GM21367 (cell line): ENCODE data around the gene EVC2.

ENCODE experiments used
- ATAC-seq: cut with Tn5 transposase; IDR thresholded peaks from one replicate; pipeline ENCODE4 v1.9.1; 2021; ENCODE audit not compliant: unreplicated experiment

The EVC2 gene

DNA sequence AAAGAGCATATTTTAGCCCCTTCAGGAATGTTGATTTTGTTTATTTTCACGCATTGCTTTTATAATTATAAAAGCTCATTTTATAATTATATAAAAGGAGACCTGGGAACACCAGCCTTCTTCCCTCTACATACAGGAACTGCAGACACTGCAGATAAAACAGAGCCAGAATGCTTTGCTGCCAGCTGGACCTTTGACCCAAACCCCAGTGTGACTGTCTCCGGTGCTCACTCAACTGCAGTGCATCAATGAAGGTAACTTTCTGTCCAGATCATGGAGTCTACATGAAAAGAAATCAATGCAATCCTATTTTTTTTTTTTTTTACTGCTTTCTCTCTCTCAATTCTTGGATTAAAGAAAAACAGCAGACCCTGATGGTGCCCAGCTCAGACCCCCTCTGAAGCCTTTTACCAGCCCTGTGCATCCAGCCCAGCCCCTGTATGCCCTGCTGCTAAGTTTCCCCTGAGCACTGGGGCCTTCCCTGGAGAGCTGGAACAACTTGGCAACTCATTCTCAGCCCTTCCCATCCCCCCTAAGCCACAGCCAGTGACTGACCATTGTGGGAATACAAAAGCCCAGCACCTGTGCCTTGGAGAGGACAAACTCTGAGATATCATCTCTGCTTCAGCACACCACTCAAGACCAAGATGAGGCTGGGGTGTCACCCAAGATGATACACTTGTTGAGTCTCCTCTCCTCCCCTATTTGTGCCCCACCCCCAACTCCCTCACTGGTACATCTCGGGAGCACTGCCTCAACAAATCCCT, 182.1 kb downstream of the EVC2 start:
- ATAC-seq: no peak

DNA sequence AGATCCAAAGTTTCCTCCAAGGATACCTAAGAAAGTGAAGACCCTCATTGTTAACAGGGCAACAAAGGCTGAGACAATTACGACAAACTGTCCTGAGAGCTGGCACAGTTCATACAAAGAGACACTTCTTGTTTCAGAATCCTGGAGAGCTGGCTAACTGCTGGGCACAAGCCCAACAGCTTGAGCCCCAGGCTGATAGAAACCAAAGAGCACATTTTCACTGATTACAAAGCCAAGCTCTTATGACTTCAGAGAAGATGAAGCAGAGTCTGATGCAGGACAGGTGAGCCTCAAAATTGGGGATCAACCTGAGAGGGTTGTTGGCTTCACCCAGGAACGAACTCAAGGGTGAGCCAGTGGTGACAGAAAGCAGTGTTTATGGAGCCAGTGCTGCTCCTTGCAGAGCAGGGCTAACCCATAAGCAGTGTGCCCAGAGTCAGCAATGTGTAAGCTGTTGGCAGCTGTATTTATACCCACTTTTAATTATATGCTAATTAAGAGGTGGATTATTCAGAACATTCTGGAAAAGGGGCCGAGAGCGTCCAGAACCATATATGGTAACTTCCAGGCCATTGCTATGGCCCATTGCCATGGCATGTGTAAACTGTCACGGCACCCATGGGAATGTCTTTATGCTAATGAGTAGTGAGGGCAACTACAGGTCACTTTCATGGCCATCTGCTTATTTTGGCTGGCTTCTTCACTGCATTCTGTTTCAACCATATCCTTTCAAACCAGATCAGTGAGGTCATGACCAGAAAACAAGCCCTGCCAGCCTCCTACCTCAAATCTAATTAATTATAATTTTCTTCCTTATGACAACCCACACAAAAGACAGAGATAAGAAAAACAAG, 183.7 kb downstream of the EVC2 start:
- ATAC-seq: no peak

DNA sequence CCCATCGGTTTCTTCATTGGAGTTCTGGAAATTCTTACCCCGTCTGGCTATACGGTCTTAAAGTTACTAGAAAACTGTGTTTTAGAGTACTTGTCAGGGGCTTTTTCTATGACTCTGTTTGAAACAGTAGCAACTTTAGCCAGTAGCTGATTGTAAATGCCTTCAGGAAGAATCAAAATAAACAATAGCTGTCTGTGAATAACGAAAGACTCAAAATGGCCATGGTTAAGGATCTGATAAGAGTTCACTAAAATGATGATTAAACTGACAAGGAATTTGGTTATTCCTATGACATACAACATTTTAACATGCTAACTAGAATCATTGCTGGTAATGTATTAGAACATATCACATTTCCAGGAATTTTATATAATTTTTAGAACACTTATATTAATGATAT, 191.0 kb downstream of the EVC2 start:
- ATAC-seq: no peak

DNA sequence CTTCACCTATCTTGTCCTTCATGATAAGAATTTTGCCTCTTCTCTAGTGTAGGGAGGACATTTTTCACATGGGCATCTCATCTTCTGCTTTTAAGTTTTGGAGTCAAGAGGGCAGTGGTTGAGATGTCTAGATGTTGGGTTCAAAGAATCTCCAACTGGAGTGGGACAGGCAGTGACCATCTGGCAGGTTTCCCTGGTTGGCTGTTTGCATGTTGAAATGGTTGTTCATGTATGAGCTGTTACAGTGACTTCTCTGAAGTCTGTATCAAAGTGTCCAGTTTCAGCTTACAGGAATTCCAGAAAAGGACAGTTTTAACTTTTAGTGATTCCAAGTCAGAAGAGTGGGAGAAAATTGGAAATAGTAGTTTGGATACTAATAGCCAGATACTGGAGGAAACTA, 192.7 kb downstream of the EVC2 start:
- ATAC-seq: no peak
